HepG2 (cell line): ENCODE results near the gene USP15. TPM values are rescaled to one million over a fixed set of nuclear protein-coding genes. Genes with fewer than 3 reads are reported as not detected.

ENCODE experiments used
- AGO1 ChIP-seq: fragments of 200-400 bp; formaldehyde crosslinking; IDR thresholded peaks from 2 replicates; pipeline ENCODE4 v1.6.1; 2017; ENCODE audit warnings: mild to moderate bottlenecking, low read depth, low read length, moderate library complexity; ENCODE audit not compliant: poor library complexity, severe bottlenecking
- FOXA3 ChIP-seq: IDR thresholded peaks from 2 replicates; pipeline ENCODE4 v1.6.1; 2016; ENCODE audit warnings: missing genetic modification reagents, missing compliant biosample characterization
- IRX3 ChIP-seq: sonication (generic); formaldehyde crosslinking; IDR thresholded peaks from 2 replicates; pipeline ENCODE4 v1.8.1; 2023; ENCODE audit warnings: mild to moderate bottlenecking, low read depth, missing genetic modification reagents, borderline replicate concordance
- MBD4 ChIP-seq: IDR thresholded peaks from 2 replicates; pipeline ENCODE4 v1.6.1; 2012; ENCODE audit warnings: low read length, inconsistent platforms, borderline replicate concordance
- MEIS1 ChIP-seq: sonication (generic); formaldehyde crosslinking; IDR thresholded peaks from 2 replicates; pipeline ENCODE4 v1.9.0; 2021; ENCODE audit warnings: mild to moderate bottlenecking, missing genetic modification reagents, moderate library complexity, borderline replicate concordance
- MTA1 ChIP-seq: sonication (generic); formaldehyde crosslinking; IDR thresholded peaks from 2 replicates; pipeline ENCODE4 v1.4.0; 2020; ENCODE audit warnings: missing genetic modification reagents, mild to moderate bottlenecking, borderline replicate concordance
- POLR2AphosphoS5 ChIP-seq: IDR thresholded peaks from 2 replicates; pipeline ENCODE4 v1.6.1; 2012; ENCODE audit warnings: low read depth, low read length
- PRDM10 ChIP-seq: sonication (generic); formaldehyde crosslinking; IDR thresholded peaks from 2 replicates; pipeline ENCODE4 v1.4.0; 2020; ENCODE audit warnings: low read depth, missing genetic modification reagents
- ZNF264 ChIP-seq: sonication (generic); formaldehyde crosslinking; IDR thresholded peaks from 2 replicates; pipeline ENCODE4 v1.4.0; 2020; ENCODE audit warnings: missing genetic modification reagents
- ZNF547 ChIP-seq: sonication (generic); formaldehyde crosslinking; IDR thresholded peaks from 2 replicates; pipeline ENCODE4 v1.5.1; 2020; ENCODE audit warnings: mild to moderate bottlenecking, missing genetic modification reagents
- ZNF597 ChIP-seq: sonication (generic); formaldehyde crosslinking; IDR thresholded peaks from 2 replicates; pipeline ENCODE4 v1.5.0; 2020; ENCODE audit warnings: missing genetic modification reagents
- ZSCAN22 ChIP-seq: sonication (generic); formaldehyde crosslinking; IDR thresholded peaks from 2 replicates; pipeline ENCODE4 v1.4.0; 2020; ENCODE audit warnings: mild to moderate bottlenecking, missing genetic modification reagents
- polyA plus RNA-seq, 8 experiments: library from polyadenylated mRNA; depleted of rRNA in 3 of 8; stranded (reverse) in 7 of 8; unstranded in 1 of 8; fragments of >200 nt; fragmentation: Illumina TruSeq in 4 of 8; extraction: Trizol in 4 of 8; gene quantifications; 2 replicates each; pipeline versions ENCODE4 v1.2.1 to v1.2.3, GENCODE V29; 2011 to 2016; ENCODE audit warnings: low read depth in 4 of 8, missing spikeins in 1 of 8, mixed read lengths in 1 of 8; ENCODE audit not compliant: insufficient read depth in 1 of 8
- total RNA-seq, 5 experiments: library from RNA; depleted of rRNA; stranded (reverse); fragments of >200 nt; fragmentation: Illumina TruSeq; extraction: Trizol; gene quantifications; 2 replicates each; pipeline ENCODE4 v1.2.3, GENCODE V29; 2016; ENCODE audit warnings: low read depth in 1 of 5
- TF ChIP-seq, protein P1 (sequence below): sonication (generic); formaldehyde crosslinking; IDR thresholded peaks from 2 replicates; pipeline ENCODE4 v1.4.0; 2020; ENCODE audit warnings: missing genetic modification reagents, borderline replicate concordance
- TF ChIP-seq, protein P2 (sequence below): sonication (generic); formaldehyde crosslinking; IDR thresholded peaks from 2 replicates; pipeline ENCODE4 v1.9.0; 2021; ENCODE audit warnings: mild to moderate bottlenecking, missing genetic modification reagents

USP15 gene
- total and polyA plus RNA-seq, 2 of the 13 experiments (the other 11 are each of a cell fraction or from before 2014, with no cell fraction given): 17.3 to 51.7 TPM

DNA sequence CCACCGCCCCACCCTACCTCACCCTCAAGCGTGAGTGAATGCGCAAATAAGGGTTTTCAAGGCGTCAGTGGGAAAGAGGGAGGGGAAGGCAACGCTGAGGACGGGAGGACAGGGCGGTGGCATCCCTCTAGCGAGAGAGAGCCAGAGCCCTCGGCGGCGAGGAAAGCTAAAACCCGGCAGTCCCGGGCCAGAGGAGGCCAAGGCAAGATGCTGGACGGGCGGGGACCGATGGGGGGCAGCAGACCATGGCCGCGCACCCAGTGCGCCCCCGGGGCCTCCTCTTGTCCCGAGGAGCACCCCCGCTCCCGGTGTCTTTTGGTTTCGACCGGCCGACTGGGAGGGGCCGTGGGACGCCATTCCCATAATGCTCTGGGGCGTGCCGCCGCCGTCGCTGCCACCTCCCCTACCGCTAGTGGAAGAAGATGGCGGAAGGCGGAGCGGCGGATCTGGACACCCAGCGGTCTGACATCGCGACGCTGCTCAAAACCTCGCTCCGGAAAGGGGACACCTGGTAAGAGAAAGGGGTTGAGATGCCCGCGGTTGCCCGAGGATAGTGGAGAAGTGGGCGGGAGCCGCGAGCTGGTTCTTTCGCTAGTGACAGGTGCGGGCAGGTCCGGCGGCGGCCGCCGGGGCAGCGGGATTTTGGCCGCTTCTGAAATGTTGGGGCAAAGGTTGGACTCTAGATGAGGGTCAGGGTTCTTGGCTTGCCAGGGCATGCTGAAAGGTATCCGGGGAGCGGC is at the start of gene USP15 (continued):
- TF ChIP-seq PRDM10 (CRISPR knock-in tag) (peak; percentile 100), ZNF264 (CRISPR knock-in tag) (peak; percentile 37; the same call in 1 of the 2 replicates), FOXA3 (CRISPR knock-in tag) (peak; percentile 53; the same call in 1 of the 2 replicates), MBD4 (no peak), MTA1 (CRISPR knock-in tag) (peak; percentile 88), IRX3 (CRISPR knock-in tag) (no peak; the same call in 1 of the 2 replicates), ZSCAN22 (CRISPR knock-in tag) (peak; percentile 86; the same call in 1 of the 2 replicates), POLR2AphosphoS5 (peak; percentile 80), ZNF597 (CRISPR knock-in tag) (no peak), MEIS1 (CRISPR knock-in tag) (peak; percentile 91; the same call in 1 of the 2 replicates), ZNF547 (CRISPR knock-in tag) (peak; percentile 42; the same call in 1 of the 2 replicates), AGO1 (peak; percentile 56)
- TF ChIP-seq, protein P1, sequence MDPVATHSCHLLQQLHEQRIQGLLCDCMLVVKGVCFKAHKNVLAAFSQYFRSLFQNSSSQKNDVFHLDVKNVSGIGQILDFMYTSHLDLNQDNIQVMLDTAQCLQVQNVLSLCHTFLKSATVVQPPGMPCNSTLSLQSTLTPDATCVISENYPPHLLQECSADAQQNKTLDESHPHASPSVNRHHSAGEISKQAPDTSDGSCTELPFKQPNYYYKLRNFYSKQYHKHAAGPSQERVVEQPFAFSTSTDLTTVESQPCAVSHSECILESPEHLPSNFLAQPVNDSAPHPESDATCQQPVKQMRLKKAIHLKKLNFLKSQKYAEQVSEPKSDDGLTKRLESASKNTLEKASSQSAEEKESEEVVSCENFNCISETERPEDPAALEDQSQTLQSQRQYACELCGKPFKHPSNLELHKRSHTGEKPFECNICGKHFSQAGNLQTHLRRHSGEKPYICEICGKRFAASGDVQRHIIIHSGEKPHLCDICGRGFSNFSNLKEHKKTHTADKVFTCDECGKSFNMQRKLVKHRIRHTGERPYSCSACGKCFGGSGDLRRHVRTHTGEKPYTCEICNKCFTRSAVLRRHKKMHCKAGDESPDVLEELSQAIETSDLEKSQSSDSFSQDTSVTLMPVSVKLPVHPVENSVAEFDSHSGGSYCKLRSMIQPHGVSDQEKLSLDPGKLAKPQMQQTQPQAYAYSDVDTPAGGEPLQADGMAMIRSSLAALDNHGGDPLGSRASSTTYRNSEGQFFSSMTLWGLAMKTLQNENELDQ (CRISPR knock-in tag): no peak
- TF ChIP-seq, protein P2, sequence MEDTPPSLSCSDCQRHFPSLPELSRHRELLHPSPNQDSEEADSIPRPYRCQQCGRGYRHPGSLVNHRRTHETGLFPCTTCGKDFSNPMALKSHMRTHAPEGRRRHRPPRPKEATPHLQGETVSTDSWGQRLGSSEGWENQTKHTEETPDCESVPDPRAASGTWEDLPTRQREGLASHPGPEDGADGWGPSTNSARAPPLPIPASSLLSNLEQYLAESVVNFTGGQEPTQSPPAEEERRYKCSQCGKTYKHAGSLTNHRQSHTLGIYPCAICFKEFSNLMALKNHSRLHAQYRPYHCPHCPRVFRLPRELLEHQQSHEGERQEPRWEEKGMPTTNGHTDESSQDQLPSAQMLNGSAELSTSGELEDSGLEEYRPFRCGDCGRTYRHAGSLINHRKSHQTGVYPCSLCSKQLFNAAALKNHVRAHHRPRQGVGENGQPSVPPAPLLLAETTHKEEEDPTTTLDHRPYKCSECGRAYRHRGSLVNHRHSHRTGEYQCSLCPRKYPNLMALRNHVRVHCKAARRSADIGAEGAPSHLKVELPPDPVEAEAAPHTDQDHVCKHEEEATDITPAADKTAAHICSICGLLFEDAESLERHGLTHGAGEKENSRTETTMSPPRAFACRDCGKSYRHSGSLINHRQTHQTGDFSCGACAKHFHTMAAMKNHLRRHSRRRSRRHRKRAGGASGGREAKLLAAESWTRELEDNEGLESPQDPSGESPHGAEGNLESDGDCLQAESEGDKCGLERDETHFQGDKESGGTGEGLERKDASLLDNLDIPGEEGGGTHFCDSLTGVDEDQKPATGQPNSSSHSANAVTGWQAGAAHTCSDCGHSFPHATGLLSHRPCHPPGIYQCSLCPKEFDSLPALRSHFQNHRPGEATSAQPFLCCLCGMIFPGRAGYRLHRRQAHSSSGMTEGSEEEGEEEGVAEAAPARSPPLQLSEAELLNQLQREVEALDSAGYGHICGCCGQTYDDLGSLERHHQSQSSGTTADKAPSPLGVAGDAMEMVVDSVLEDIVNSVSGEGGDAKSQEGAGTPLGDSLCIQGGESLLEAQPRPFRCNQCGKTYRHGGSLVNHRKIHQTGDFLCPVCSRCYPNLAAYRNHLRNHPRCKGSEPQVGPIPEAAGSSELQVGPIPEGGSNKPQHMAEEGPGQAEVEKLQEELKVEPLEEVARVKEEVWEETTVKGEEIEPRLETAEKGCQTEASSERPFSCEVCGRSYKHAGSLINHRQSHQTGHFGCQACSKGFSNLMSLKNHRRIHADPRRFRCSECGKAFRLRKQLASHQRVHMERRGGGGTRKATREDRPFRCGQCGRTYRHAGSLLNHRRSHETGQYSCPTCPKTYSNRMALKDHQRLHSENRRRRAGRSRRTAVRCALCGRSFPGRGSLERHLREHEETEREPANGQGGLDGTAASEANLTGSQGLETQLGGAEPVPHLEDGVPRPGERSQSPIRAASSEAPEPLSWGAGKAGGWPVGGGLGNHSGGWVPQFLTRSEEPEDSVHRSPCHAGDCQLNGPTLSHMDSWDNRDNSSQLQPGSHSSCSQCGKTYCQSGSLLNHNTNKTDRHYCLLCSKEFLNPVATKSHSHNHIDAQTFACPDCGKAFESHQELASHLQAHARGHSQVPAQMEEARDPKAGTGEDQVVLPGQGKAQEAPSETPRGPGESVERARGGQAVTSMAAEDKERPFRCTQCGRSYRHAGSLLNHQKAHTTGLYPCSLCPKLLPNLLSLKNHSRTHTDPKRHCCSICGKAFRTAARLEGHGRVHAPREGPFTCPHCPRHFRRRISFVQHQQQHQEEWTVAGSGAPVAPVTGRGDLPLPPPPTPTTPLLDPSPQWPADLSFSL (CRISPR knock-in tag): 0 out of 2 replicates have a peak, but pooled peaks have one; percentile 30
